ENCODE results near the gene EML4.
"Not testable (repeated sequence)": the region's sequence is repeated elsewhere in the genome, so short reads cannot be mapped to it uniquely, and the experiment has no call there.

EML4 gene

GRCh38 chr2:42169100-42169873 lies at the start of gene EML4:
EML4 (plus strand) TSS chr2:42169353; CDS start chr2:42169612, 259 bp downstream.
- peak within 1 kb of the TSS; percentile 86 for H3K4me3 ChIP-seq (replicated peaks; ENCODE audit: low read depth, low read length)
- DNase-seq (ENCODE audit: extremely low read depth, low read depth), result peak; percentile 61
- no peak for TF ChIP-seq CTCF (IDR thresholded peaks at IDR 0.05; ENCODE audit: low read depth, low read length, missing control alignments)

DNA sequence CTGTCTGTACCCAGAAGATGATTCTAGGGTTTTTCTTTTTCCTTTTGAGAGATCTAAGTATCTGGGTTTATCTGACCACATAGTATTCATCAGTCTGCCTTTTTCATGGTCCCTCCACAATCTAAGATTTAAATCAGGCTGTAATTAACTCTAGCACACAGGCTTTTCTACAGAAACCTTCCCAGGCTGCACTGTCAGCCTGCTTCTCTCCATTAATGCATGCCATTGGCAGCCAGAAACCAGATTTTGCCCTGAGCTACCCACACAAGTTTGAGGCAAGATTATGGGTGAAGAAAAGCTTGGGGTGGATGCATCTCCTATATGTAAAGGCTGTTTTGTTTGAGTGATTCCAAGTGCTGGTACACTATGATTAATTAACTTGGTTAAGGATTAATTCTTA lies 45.7 kb upstream of the EML4 start:
- no peak for TF ChIP-seq CTCF (IDR thresholded peaks at IDR 0.05; ENCODE audit: low read depth, low read length, missing control alignments)
- no peak for DNase-seq (ENCODE audit: extremely low read depth, low read depth)

DNA sequence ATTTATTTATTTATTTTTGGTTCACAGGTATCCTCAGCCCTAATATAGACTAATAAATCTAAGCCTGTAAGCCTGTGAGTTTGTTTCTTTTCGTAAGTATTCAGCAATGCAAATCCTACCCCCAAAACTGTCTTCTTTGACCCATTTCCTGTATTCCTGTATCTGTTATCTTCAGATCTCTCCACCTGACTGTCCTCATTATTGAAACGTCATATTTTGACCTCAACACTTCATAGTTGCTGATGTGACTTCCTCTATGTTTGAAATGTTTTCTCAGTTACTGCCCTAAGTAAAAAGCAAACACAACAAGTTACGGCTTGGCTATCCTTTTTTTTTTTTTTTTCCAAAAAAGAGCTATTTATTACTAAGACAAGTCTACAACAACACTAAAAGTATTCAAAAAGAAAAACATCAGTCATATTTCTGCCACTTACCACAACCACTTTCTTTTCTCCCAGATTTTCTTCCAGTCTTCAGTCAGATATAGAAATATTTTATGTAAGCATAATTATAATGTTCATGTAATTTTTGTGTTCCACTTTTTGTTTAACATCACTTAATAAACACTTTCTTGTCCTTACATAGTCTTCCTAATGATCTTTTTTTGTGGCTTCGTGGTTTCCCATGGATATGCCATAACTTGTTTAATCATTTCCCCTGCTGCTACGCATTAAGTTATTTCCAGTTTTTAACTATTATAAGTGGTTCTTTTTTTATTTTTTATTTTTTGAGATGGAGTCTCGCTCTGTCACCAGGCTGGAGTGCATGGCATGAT lies 45.0 kb upstream of the EML4 start:
- DNase-seq (ENCODE audit: extremely low read depth, low read depth), result no peak
- H3K4me3 ChIP-seq (replicated peaks; ENCODE audit: low read depth, low read length), result no peak overlapping the region
- TF ChIP-seq CTCF (IDR thresholded peaks at IDR 0.05; ENCODE audit: low read depth, low read length, missing control alignments), result no peak

More for the DNA sequence above, 45.7 kb upstream of the EML4 start:
- no peak overlapping the region for H3K4me3 ChIP-seq (replicated peaks; ENCODE audit: low read depth, low read length)

GRCh38 chr2:42125841-42126594 lies 43.1 kb upstream of the EML4 start:
- H3K4me3 ChIP-seq (replicated peaks; ENCODE audit: low read depth, low read length), result no peak overlapping the region
- no peak for TF ChIP-seq CTCF (IDR thresholded peaks at IDR 0.05; ENCODE audit: low read depth, low read length, missing control alignments)
- no peak for DNase-seq (ENCODE audit: extremely low read depth, low read depth)

- not testable (repeated sequence) for DNase-seq (ENCODE audit: extremely low read depth, low read depth); H3K4me3 ChIP-seq (replicated peaks; ENCODE audit: low read depth, low read length)
Measured at GRCh38 chr2:42126873-42127272, 42.3 kb upstream of the EML4 start.

DNA sequence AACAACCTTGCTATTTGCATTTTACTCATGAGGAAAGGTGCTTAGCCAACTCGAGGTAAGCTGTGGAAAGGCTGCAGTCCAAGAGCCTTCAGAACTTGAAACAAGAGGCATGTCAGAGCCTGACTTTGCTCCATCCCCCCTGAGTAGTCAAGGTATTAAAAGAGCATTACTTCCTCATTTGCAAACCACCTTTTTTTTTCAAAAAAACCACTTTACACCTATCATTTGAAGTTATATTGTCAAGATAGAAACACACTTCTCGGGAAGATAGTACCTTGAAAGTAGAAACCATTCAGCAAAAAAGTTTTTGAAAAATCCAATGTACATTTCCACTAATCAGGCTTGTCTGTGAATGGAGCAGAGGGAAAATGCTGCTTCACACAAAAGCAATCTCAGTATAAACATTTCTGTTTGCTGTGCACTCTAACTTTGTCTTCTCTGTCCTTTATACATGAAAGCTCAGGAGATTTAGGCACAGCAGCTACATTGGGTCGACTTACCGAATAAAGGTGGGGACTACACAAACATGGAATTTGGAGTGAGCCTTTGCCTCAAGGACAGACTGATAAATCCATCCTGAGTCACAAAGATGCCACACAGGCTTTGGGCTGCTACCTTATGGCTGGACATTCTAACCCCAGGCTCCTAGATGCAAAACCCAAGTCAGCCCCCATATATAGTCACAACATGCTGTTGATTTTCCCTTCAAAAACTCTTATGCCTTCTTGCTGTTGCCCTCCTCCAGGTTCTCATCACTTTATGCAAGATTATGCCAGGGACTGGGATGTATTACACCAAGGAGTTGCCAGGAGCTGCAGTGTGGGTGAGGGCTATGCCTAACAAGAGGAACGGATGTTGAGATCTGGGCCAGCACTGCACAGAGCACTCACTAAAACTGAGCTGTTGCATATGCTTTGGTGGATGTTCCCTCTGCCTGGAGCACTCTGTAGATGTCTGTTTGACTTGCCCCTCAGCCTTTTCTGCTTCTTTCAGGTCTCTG lies 41.4 kb upstream of the EML4 start:
- TF ChIP-seq CTCF (IDR thresholded peaks at IDR 0.05; ENCODE audit: low read depth, low read length, missing control alignments), result no peak
- DNase-seq (ENCODE audit: extremely low read depth, low read depth), result no peak
- no peak overlapping the region for H3K4me3 ChIP-seq (replicated peaks; ENCODE audit: low read depth, low read length)

Measured in HFF-Myc (cell line).